Natural killer cell (primary cell): ENCODE measurements around the gene CD164L2. TPM values are rescaled to one million over a fixed set of nuclear protein-coding genes. Genes with fewer than 3 reads are reported as not detected.
A peak's percentile ranks its signal among the peaks of the same experiment; 100 is the strongest.
"Not testable (repeated sequence)": the region's sequence is repeated elsewhere in the genome, so short reads cannot be mapped to it uniquely, and the experiment has no call there.

Experiments used
- ATAC-seq, 3 donors: fragments of 150-1000 bp in 2 of 3; fragments of 200-7000 bp in 1 of 3; cut with Tn5 transposase; 1 replicate in 1 of 3; 2 replicates in 2 of 3; pipeline ENCODE4 v1.10.0; 2021; ENCODE audit warnings: mild to moderate bottlenecking in 2 of 3, moderate library complexity in 2 of 3
- DNase-seq, 2 donors: peaks; one replicate each; pipeline versions ENCODE4 v3.0.0 to v3.0.0-alpha.2; 2013 to 2021; ENCODE audit warnings: mixed read lengths in 1 of 2
- H3K27ac ChIP-seq: one replicate; pipeline ENCODE4 v1.5.1; 2013; ENCODE audit warnings: mild to moderate bottlenecking, low read length
- H3K27me3 ChIP-seq: one replicate; pipeline ENCODE4 v1.6.1; 2013; ENCODE audit warnings: low read length; ENCODE audit not compliant: control insufficient read depth, insufficient read depth
- H3K36me3 ChIP-seq: one replicate; pipeline ENCODE4 v1.6.1; 2013; ENCODE audit warnings: low read length; ENCODE audit not compliant: control insufficient read depth, insufficient read depth
- H3K4me1 ChIP-seq: one replicate; pipeline ENCODE4 v1.6.1; 2013; ENCODE audit warnings: low read length; ENCODE audit not compliant: control insufficient read depth, insufficient read depth
- H3K4me3 ChIP-seq: one replicate; pipeline ENCODE4 v1.5.1; 2013; ENCODE audit warnings: low read length
- H3K9me3 ChIP-seq: one replicate; pipeline ENCODE4 v1.6.1; 2013; ENCODE audit warnings: low read length; ENCODE audit not compliant: control insufficient read depth, insufficient read depth
- H3K27ac Mint-ChIP-seq, 2 donors: one replicate each; pipeline ENCODE4 v1.8.0; 2022; ENCODE audit warnings: mild to moderate bottlenecking in 2 of 2, mixed read lengths in 2 of 2, moderate library complexity in 1 of 2
- H3K27me3 Mint-ChIP-seq, 2 donors: one replicate each; pipeline ENCODE4 v1.8.0; 2022; ENCODE audit warnings: low read depth in 2 of 2, mixed read lengths in 2 of 2
- H3K36me3 Mint-ChIP-seq: one replicate; pipeline ENCODE4 v1.8.0; 2022; ENCODE audit warnings: mixed read lengths
- H3K4me1 Mint-ChIP-seq, 2 donors: one replicate each; pipeline ENCODE4 v1.8.0; 2022; ENCODE audit warnings: mixed read lengths in 2 of 2
- H3K4me3 Mint-ChIP-seq: one replicate; pipeline ENCODE4 v1.8.0; 2022; ENCODE audit warnings: mild to moderate bottlenecking, moderate library complexity, mixed read lengths
- H3K9me3 Mint-ChIP-seq, 2 donors: one replicate each; pipeline ENCODE4 v1.8.0; 2022; ENCODE audit warnings: mixed read lengths in 2 of 2
- CTCF ChIP-seq: fragments of 200-600 bp; IDR thresholded peaks from one replicate; pipeline ENCODE4 v1.8.0; 2022; ENCODE audit warnings: antibody characterized with exemption
- WGBS: methylation state at CpG from one replicate; pipeline ENCODE4 v1.1.7; 2013; ENCODE audit warnings: missing lambda C conversion rate; ENCODE audit not compliant: insufficient coverage; 5-methylcytosine and 5-hydroxymethylcytosine counted together
- intact Hi-C: fragments of 100-400 bp; cut with micrococcal nuclease; formaldehyde crosslinking; loops from one replicate; pipeline ENCODE4 v1.14.2; 2022
- total RNA-seq, 4 donors: library from RNA; stranded (reverse); fragments of 120-200 nt in 1 of 4; gene quantifications; one replicate each; pipeline versions ENCODE4 v1.2.3 to v1.2.4, GENCODE V29; 2013 to 2022

Gene CD164L2
- total RNA-seq = under 1 TPM in 1 of 3 donors, not detected in 2; 0.40 TPM
- not detected for total RNA-seq (2013)

GRCh38 chr1:27383039-27383605 is at the start of gene CD164L2:
CD164L2 (minus strand) TSS chr1:27383333; CDS start chr1:27383239, 94 bp downstream.
- Histone ChIP-seq H3K4me1 (no peaks in the 10 kb centered on the region), H3K9me3 (no peaks in the 10 kb centered on the region), H3K27ac (no peak within 1 kb of the TSS), H3K4me3 (no peak within 1 kb of the TSS), H3K27me3 (no peaks in the 10 kb centered on the region), H3K36me3 (no peaks in the 10 kb centered on the region)
- Mint-ChIP-seq H3K27me3 (peaks cover 0 to 12% of the 10 kb centered on the region in 2 donors), H3K4me1 (no peaks in the 10 kb centered on the region), H3K36me3 (no peaks in the 10 kb centered on the region), H3K27ac (no peak within 1 kb of the TSS), H3K4me3 (no peak within 1 kb of the TSS), H3K9me3 (no peaks in the 10 kb centered on the region)
- no peak for TF ChIP-seq CTCF
- intact Hi-C loops = no loop called here
- WGBS = 26% methylated on average over 43 of the region's 43 CpGs
- DNase-seq = peak in 1 of 2 donors; percentile 62
- ATAC-seq = peak; percentile 49 to 92 (median 69)

GRCh38 chr1:27432725-27433124 is 49.6 kb upstream of the CD164L2 start:
- H3K36me3 ChIP-seq, H3K27me3 Mint-ChIP-seq, H3K9me3 ChIP-seq, ATAC-seq, intact Hi-C loops, H3K9me3 Mint-ChIP-seq, H3K4me3 Mint-ChIP-seq, H3K27me3 ChIP-seq, H3K36me3 Mint-ChIP-seq, H3K27ac ChIP-seq, DNase-seq, H3K4me3 ChIP-seq: not testable (repeated sequence)
- WGBS = no CpG with 5 or more reads among the region's 1 CpG
- peak overlapping the region; percentile 88 to 91 for H3K27ac Mint-ChIP-seq
- H3K4me1 ChIP-seq = peaks cover 62% of the 10 kb centered on the region
- H3K4me1 Mint-ChIP-seq = peaks cover 72 to 78% of the 10 kb centered on the region in 2 donors

- WGBS = no CpG with 5 or more reads among the region's 2 CpGs
- no peak for ATAC-seq
- peaks cover 70 to 75% of the 10 kb centered on the region in 2 donors for H3K4me1 Mint-ChIP-seq
- H3K9me3 Mint-ChIP-seq = no peaks in the 10 kb centered on the region
- H3K27ac Mint-ChIP-seq = peak overlapping the region; percentile 77 to 88
- no peaks in the 10 kb centered on the region for H3K9me3 ChIP-seq
- H3K4me3 Mint-ChIP-seq = no peak overlapping the region
- peak overlapping the region; percentile 36 for H3K27ac ChIP-seq
- H3K4me3 ChIP-seq = no peak overlapping the region
- peaks cover 12% of the 10 kb centered on the region for H3K36me3 ChIP-seq
- no peaks in the 10 kb centered on the region for H3K36me3 Mint-ChIP-seq
- no peaks in the 10 kb centered on the region for H3K27me3 Mint-ChIP-seq
- DNase-seq = no peak
- H3K4me1 ChIP-seq = peaks cover 67% of the 10 kb centered on the region
- H3K27me3 ChIP-seq = no peaks in the 10 kb centered on the region
- TF ChIP-seq CTCF = no peak
- intact Hi-C loops = no loop called here
These were observed 48.4 kb upstream of the CD164L2 start for GRCh38 chr1:27431601-27431940.

- no peak for TF ChIP-seq CTCF
- Histone ChIP-seq H3K27me3 (no peaks in the 10 kb centered on the region), H3K36me3 (peaks cover 12% of the 10 kb centered on the region), H3K4me3 (no peak overlapping the region), H3K4me1 (peaks cover 64% of the 10 kb centered on the region), H3K9me3 (no peaks in the 10 kb centered on the region), H3K27ac (peak overlapping the region; percentile 36)
- H3K4me3 Mint-ChIP-seq = peak overlapping the region; percentile 71
- DNase-seq = peak in 1 of 2 donors; percentile 70
- peak; percentile 62 to 71 (median 70) for ATAC-seq
- H3K4me1 Mint-ChIP-seq = peaks cover 68 to 73% of the 10 kb centered on the region in 2 donors
- intact Hi-C loops = no loop called here
- H3K27me3 Mint-ChIP-seq = no peaks in the 10 kb centered on the region
- no peaks in the 10 kb centered on the region for H3K36me3 Mint-ChIP-seq
- peak overlapping the region; percentile 77 to 88 for H3K27ac Mint-ChIP-seq
- H3K9me3 Mint-ChIP-seq = no peaks in the 10 kb centered on the region
- 0% methylated on average over 1 of the region's 1 CpG for WGBS
These were observed 47.9 kb upstream of the CD164L2 start for GRCh38 chr1:27430903-27431600.
